HG02852 (cell line): ENCODE measurements around the gene ASAP2.
"Not testable (repeated sequence)": the region's sequence is repeated elsewhere in the genome, so short reads cannot be mapped to it uniquely, and the experiment has no call there.

Experiments
- ATAC-seq: cut with Tn5 transposase; IDR thresholded peaks from one replicate; pipeline ENCODE4 v1.9.1; 2021; ENCODE audit warnings: mild to moderate bottlenecking, moderate library complexity; ENCODE audit not compliant: unreplicated experiment

ASAP2 gene

GRCh38 chr2:9397201-9397600 lies 190.6 kb downstream of the ASAP2 start:
- no peak for ATAC-seq

GRCh38 chr2:9398251-9398650 lies 191.6 kb downstream of the ASAP2 start:
- ATAC-seq = not testable (repeated sequence)

GRCh38 chr2:9398881-9399780 lies 192.5 kb downstream of the ASAP2 start:
- ATAC-seq = no peak

GRCh38 chr2:9400268-9401058 lies 193.9 kb downstream of the ASAP2 start:
- ATAC-seq = no peak

- no peak for ATAC-seq
Measured at GRCh38 chr2:9401059-9401547, 194.5 kb downstream of the ASAP2 start.

- no peak for ATAC-seq
Measured at GRCh38 chr2:9401646-9402371, 195.2 kb downstream of the ASAP2 start.

GRCh38 chr2:9403924-9404323 lies 197.3 kb downstream of the ASAP2 start:
- ATAC-seq = no peak

- ATAC-seq = no peak
Measured at GRCh38 chr2:9404451-9404850, 197.8 kb downstream of the ASAP2 start.

GRCh38 chr2:9405636-9406035 lies 199.0 kb downstream of the ASAP2 start:
- ATAC-seq = no peak

GRCh38 chr2:9406529-9407362 lies 200.1 kb downstream of the ASAP2 start:
- no peak for ATAC-seq

GRCh38 chr2:9407363-9407811 lies 200.8 kb downstream of the ASAP2 start:
- no peak for ATAC-seq

- ATAC-seq = no peak
Measured at GRCh38 chr2:9408641-9409151, 202.1 kb downstream of the ASAP2 start.

- ATAC-seq = no peak
Measured at GRCh38 chr2:9410108-9410507, 203.5 kb downstream of the ASAP2 start.

- ATAC-seq = no peak
Measured at GRCh38 chr2:9412781-9413180, 206.2 kb downstream of the ASAP2 start.

- ATAC-seq = no peak
Measured at GRCh38 chr2:9415516-9416169, 209.0 kb downstream of the ASAP2 start.

GRCh38 chr2:9416267-9416961 lies 209.8 kb downstream of the ASAP2 start:
- no peak for ATAC-seq

- ATAC-seq = no peak
Measured at GRCh38 chr2:9416962-9417316, 210.3 kb downstream of the ASAP2 start.

GRCh38 chr2:9417725-9418124 lies 211.1 kb downstream of the ASAP2 start:
- ATAC-seq = no peak

- ATAC-seq = no peak
Measured at GRCh38 chr2:9418746-9419145, 212.1 kb downstream of the ASAP2 start.
